Stimulated activated CD4-positive, alpha-beta T cell treated with anti-CD3 and anti-CD28 coated beads, Interleukin-12 subunit alpha, Interleukin-12 subunit beta, amount 100 ng/mL, for 4 hours (primary cell): ENCODE measurements around the gene DPP6.

Experiments used
- DNase-seq: peaks from one replicate; pipeline ENCODE4 v3.0.0-alpha.2; 2020

Gene DPP6

DNA sequence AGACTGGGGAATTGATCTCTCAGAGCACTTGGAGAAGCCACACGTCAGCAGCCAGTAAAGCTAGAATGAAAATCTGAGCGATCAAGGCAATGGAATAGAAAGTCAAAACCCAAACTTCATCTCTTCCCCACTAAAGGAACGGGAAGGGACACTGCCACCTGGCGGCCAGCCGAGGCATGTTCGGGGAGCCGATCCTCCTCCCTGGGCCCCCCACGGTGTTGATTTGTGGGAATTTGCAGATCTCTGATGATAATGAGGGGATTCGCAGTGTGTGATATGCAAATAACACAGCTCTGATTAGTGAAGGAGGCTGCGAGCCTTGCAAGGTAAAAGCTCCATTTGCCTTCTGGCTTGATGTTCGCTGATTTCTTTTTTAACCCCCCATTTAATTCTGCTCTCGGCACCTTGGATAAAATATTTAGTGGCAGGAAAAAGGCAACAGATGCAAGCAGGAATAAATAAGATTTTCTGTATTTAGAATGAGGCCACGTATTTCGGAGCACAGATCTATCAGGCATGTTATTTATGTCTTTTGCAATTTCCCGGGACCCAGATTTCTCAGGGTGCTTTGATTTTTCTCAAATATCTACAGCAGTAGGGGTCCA, 692.2 kb downstream of the DPP6 start:
- DNase-seq, result peak; percentile 3

DNA sequence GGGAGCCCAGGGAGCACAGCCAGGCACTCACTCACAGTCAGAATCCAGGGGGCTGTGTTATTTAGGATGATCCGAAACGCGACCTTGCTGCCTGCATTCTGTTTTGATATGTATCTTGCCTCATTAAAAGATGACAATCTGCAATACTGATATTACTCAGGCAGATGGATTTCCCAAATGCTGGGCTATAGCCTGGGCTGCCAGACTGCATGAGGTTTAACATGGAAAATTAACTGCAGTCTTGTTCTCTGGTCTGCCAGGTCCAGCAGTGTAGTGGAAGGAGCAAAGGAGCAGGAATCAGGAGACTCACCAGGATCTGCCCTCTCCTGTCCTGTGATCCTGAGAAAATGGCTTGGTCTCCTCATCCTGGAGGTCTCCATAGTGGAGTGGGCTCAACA, 692.7 kb downstream of the DPP6 start:
- DNase-seq, result no peak

DNA sequence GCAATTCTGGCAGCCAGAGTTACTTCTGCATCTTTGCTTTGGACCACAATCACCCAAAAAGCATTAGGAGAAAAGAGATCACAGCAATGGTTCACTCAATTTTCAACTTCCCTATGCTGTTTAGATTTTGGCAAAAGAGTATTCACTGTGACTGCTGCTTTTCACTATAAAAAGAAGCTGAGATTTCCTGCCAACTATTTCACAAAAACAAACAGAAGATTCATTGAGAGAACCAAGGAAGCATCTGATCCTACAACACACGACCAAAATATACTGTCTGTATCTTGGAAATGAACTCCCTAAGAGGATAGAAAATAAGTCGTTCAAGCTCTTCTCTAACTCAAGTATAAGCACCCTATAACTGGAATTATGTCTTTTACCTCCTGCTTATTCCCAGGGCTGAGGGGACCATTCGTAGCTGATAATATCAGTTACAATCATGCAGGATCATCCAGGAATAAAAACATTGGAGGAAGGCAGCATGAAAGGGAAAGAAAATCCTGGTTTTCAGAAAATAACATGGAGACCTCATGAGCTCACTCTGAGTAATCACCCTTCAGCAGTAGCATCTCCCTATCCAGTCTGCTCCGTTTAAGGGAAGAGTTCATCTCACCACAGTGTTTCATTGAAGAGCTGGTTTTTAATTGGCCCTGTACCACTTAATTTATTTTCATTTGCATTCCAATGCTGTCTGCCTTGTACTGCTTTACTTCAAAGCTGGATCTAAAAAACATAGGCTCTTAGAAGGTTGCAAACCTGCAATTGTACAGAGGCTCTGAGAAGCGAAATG, 694.6 kb downstream of the DPP6 start:
- DNase-seq, result no peak

DNA sequence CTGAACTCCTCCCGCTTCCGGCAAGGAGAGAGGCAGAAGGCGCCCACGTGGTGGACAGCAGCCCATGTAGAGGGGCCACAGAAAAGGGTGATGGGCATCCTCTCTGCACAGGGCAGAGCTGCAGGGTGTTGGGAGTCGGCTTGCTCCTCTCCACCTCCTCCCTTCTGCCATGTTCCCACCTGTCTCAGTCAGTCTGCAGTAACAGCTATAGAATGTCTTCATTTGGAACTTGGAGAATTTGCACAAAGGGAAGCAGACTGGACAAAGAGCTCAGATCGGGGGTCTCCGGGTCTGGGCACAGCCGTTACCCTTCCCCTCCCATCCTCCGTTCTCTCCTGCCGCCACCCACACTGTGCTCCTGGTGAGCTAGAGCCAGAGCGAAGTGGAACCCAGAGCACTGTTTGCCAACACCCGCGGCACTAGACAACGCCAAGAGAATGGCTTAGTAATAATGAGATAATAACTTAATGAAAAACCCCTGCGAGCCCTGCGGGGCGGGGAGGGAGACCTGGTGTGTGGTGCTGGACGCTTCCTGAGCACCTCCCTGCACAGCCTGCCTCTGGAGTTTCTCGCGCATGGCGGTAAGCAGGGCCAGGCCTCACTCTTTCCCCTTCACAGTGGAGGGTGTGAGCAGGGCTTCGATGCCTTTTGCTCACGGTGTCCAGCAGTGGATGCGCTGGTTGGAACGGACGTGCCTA, 696.0 kb downstream of the DPP6 start:
- no peak for DNase-seq

DNA sequence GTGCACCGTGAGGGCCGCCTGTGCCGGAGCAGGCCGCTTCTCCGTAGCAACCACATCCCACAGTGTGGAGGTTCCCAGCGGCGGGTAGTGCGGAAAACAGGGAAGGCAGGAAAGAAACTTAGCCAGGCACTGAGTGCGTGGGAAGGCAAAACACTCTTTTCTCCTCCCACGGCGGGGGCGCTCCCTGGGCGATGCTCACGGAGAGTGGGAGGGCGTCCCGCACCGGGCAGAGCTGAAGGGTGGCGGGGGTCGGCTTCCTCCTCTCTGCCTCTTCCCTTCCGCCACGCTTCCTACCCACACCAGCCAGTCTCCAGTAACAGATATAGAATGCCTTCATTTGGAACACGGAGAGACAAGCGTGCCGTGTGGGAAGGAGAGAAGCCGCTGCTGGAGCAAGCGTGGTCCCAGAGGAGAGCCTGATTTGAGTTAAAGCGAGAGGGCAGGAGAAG, 698.2 kb downstream of the DPP6 start:
- DNase-seq, result no peak

DNA sequence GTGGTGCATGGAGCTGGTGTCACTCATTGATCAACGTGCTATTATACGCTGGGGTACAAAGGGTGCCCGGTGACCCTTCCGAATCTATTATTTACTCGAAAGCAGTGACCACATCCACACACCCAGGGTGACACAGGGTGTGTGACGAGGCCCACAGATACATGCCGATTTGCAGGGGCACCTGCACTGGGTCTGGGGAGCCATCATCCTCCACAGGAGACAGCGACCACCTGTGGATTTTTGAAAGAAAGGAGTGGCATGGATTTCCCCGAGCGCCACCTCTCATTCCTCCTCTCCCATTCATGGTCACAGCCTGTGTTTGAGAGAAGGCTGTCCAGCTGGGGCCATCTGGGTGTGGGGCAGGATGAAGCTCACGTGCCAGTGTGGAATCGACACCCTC, 701.0 kb downstream of the DPP6 start:
- DNase-seq, result no peak

DNA sequence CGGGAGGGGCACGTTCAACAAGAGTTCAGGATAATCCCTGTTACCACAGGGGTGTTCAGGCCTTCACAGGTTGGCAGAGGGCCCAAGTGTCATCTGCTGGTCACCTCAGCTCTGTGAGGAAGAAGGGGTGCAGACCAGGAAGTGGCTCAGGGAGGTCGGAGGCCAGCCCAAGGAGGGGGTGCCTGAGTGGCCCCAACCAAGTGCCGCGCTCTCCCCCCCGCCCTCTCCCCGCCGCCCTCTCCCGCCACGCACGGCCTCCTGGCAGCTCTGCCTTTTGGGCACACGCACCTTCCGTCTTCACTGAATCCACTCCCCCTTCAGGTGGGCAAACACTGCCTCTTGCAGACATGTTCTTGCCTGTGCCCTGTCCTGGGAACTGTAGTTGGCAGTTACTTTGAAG, 705.6 kb downstream of the DPP6 start:
- DNase-seq, result no peak

DNA sequence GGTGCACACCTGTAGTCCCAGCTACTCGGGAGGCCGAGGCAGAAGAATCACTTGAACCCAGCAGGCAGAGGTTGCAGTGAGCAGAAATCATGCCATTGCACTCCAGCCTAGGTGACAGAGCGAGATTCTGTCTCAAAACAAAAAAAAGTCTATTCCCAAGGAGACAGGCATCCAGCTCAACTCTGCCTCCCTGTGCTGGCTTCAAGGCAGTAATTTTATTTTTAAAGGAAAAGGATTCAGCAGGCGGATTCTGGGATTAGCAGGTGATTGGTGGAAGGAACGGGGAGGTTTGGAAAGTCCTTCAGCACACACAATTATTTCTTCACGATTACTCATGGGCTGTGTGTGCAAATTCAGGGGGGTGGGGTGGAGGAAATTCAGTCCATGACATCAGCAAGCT, 707.8 kb downstream of the DPP6 start:
- DNase-seq, result no peak

DNA sequence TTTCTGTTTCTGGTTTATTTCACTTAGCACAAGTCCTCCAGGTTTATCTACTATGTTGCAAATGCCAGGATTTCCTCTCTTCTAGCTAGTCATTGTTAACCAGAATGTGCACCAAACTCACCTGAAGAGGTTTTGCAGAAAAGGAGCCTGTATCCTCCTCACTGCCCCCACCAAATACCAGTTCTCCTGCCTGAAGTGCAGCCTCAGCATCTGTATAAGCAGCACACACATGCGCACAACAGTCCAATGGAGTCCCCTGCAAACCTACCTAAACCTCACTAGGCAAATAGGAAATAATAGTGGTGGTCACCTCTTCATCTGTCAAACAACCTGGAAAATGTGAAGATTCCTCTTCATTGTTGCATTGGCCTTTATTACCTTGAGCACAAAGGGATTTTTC, 712.9 kb downstream of the DPP6 start:
- no peak for DNase-seq

DNA sequence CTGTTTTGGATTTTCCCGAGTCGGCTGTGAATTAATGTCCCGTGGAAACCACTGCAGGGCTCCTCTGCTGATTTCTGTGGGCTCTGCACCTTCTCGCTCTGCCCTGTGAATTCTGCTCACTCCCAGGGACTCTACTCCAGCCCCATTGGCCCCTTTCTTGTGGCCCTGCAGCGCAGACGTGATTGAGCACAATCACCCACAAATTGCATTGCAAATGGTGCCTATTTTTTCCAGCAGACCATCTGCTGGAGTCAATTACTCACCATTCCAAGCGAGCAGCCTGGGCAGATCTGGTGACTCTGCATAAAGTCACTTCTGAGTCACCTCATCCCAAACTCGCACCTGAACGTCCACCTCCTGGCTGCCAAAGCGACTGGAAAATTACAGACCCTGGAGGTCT, 714.9 kb downstream of the DPP6 start:
- DNase-seq, result no peak

DNA sequence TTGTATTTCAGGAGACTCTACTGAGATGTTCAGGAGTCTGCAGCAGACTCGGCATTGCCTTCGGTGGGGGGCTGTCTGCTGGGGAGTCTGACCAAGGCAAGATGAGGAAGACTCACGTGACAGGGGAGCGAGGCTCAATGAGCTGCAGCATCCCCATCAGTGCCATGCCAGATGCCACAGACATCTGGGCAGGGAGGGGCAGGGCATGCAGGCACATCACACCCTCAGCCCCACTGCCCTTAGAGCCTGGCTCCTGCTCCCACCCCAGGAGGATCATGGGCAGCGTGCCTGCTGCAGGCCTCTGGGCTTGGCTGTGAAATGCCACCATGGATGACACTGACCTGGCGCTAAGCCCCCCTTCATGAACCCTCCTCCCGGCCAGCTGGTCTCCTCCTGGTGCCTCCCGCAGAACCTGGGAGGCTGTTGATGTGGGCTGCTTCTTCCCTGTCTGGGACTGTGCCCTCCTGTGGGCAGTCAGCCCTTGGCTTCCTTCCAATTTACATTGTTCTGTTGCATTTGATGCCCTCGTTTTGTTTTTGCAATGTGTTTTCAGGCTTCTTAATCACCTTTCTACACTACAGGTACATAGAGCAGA, 715.7 kb downstream of the DPP6 start:
- DNase-seq, result no peak

DNA sequence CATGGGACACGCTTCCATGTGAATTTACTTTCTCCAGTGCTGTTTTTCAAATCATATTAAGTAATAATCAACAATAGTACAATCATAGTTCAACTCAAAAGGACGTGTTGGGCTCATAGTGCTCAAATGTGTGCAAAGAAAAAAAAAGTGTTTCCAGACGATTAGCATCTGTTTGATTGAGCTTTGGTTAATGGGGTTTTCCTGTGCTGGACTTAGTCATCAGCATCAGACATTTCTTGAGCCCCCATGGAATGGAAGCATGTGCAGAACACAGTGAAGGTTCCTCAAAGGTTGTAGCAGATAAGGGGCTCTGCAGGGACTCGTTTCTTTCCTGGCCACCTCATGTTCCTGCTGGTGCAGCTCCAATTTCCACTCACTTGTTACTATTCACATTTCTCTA, 716.8 kb downstream of the DPP6 start:
- no peak for DNase-seq

DNA sequence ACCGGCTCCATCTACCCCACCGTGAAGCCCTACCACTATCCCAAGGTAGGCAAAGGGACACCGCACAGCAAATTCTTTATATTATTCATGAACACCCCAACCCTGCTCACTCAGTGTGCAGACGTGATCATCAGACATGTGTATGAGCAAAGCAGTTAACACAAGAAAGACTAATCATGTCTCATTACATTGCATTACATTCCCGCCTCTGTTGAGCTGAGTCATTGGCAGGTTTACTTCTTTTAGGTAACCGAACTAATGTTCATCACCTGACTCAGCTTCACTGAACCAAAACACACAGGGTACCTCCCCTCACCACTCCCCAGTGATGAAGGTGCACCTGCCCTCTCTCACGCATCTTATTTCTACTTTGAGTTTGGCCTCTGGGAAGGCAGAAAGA, 717.3 kb downstream of the DPP6 start:
- DNase-seq, result no peak

DNA sequence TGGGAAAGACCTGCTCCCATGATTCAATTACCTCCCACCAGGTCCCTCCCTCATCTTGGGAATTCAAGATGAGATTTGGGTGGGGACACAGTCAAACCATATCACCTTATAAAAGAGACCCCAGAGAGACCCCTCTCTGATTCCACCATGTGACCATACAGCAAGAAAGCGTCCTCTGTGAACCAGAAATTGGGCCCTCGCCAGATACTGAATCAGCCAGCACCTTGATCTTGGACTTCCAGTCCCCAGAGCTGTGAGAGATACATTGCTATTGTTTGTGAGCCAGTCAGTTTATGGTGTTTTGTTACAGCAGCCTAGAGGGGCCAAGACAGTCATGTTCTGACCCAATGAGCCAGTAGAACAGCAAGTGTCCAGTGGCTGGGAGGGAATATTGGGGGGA, 718.2 kb downstream of the DPP6 start:
- no peak for DNase-seq

DNA sequence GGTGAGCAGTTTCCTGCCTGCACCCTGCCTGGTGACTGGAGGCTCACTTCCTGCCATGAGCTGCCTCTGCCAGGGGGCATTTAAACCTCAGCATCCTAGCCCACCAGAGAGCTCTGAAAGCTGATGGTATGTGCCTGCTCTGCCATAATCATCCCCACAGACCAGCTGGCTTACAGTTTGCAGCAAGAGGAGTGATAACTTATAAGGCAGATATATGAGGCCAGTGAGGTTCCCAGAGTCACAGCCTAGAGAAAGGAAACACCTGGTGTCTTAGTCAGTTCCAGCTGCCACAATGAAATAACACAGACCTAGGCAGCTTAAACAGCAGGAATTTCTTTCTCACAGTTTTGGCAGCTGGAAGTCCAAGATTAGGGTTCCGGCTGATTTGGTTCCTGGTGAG, 718.8 kb downstream of the DPP6 start:
- DNase-seq, result no peak

DNA sequence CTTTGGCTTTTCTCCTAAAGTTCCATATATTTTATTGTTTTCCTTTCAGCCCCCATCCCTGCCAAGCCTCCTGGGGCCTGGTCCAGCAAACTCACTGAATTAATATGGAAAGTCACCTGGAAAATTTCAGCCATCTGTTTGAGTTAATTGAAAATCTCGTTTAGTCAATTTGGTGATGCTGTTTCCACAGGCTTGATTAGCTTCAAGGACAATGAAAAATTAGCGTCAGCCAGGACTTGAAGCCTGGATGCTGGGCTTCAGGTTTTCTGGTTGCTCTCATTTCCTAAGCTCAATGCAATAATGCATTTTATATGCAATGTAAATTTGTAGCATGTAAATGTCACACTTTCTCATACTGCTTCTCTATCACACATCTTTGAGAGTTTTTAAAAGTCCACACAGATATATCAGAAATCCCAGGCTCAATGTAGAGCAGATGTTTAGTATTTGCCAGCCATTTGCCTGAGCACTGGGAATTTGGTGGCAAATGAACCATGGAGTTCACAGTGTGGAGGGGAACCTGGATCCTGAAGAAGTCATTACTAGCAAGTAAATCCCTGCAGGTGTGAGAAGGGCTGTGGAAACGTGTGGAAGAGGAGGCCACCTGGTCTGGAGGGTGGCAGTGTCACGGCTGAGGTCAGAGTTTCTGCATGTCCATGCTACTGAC, 722.2 kb downstream of the DPP6 start:
- no peak for DNase-seq

DNA sequence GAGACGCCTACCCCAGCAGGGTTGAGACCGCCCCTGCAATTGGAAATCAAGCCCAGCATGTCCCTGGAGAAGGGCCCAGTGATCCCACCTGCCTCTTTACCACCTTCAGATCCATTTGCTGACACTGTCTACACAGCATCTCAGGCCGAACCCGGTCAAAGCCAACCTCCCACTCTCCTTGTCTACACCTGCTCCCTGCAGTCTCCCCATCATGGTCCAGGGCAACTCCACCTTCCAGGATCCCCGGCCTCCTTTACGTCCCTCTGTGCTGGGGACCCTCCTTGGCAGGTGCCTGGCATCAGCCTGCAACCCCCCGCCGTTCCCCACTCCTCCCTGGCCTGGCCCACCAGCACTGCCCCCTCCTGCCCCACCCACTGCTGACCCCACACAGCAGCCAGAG, 723.5 kb downstream of the DPP6 start:
- no peak for DNase-seq

DNA sequence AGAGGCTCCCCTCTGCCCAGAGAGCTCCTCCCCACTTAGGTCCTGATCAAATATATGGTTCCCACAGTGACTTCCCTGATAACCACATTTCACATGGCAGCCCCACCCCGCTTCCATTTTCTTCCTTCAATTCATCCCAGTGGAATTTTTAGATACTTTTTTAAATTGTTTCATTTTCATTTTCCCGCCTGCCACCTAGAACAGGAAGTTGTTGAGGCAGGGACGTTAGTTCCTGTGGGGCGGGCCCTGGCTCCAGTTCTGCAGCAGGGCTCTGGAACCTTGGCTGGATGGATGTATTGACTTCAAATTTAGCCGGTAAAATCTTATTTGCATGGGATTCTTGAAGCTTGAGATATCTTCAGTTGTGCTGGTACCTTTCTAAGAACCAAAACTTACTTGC, 724.2 kb downstream of the DPP6 start:
- DNase-seq, result no peak

DNA sequence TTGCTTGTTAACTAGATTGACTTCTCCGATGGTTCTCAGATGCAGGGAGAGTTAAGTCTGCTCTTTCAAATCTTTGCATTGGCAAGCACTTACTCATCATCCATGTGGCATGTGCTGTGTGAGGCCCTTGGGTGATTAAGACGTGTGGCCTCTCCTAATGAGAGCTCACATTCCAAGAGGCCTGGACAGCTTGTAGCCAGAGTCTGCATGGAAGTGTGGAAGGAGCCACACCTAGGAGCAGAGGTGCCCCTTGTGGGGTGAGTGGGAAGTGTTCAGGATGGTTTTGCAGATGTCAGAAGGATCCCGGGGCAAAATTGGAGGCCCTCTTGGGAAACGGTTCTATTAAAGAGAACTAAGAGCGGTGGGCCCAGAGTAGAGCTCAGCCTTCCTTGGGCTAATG, 724.8 kb downstream of the DPP6 start:
- no peak for DNase-seq

DNA sequence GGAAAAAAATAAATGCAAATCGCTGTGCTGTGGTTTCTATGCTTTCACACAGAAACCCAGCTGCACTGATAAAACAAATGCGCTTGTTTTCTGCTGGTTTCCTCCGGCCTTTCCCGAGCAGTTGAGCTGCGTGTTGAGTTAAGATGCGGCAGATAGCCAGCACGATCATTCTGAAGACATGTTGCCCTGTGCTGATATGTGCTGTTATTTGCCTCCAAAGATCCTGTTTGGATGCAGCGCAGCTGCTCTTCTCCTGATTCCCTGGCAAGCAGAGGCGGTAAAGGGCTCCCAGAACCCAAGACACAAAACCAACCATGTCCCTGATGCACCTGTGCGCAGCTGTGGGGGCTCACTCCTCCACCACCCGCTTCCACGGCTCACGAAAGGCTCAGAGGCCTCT, 725.3 kb downstream of the DPP6 start:
- no peak for DNase-seq

DNA sequence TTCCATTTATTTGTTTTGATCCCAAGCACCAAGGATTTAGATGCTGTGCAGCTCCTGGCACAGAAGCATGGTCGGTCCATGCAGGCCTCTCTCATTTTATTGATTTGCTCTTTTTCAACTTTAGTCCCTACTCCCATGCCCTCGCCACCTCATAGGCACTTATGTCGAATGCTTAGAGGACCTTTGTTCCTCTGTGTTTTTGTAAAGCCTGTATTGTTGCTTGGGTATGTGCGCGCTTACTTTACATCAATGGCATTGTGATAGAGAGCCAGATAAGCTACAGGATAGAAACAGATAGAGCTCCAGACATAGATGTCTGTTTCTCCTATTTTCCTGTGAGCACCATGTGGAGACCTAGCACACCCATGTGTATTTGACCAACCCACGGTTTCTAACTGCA, 725.7 kb downstream of the DPP6 start:
- DNase-seq, result no peak

DNA sequence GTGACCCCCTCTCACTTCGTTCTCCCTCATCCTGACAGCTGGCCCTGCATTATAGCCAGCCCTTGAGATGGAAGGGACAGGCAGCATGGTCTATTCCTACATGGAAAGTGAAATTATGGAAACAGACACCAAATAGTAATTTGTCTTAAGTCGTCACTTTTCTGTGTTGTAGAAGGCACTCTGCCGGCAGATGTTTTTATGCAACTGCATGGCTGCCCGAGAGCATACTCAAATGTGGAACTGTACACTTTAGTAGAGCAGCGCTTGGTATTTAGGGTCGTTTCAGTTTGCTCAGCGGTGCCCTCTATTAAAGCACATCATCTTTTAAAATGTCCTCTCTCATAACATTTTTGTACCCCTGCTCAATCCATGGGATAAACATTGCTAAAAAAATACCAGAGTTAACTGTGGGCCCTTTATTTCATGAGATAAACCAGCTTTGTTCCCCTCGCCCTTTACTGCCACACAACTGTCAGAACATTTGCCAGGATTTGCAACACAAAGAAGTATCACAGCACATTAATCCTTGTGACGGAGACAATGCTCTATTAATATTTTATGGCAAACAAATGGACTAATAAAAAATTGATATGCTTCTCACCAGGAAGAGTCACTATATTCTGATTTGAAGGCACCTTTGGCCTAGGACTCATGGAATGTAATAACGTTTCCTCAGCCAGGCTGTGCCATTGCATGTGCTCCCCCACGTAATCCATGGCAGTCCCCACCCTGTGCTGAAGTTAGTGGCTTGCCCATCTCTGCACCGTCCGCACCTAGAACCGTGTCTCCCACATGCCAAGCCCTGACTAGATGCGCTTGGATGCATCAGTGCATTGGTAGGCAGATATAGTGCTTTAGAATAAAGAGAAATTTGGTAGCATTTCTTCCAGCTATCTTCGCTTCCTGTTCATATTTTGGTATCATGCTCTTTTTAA, 729.4 kb downstream of the DPP6 start:
- DNase-seq, result no peak
